Embryonic facial prominence (tissue), 1 donor: ENCODE measurements around the gene DYNLT1.
A peak's percentile ranks its signal among the peaks of the same experiment; 100 is the strongest.
"Not testable (repeated sequence)": the region's sequence is repeated elsewhere in the genome, so short reads cannot be mapped to it uniquely, and the experiment has no call there.

ENCODE experiments used
- DNase-seq: peaks from one replicate; pipeline ENCODE4 v3.0.0-alpha.2; 2016; ENCODE audit errors: extremely low spot score

Gene DYNLT1

DNA sequence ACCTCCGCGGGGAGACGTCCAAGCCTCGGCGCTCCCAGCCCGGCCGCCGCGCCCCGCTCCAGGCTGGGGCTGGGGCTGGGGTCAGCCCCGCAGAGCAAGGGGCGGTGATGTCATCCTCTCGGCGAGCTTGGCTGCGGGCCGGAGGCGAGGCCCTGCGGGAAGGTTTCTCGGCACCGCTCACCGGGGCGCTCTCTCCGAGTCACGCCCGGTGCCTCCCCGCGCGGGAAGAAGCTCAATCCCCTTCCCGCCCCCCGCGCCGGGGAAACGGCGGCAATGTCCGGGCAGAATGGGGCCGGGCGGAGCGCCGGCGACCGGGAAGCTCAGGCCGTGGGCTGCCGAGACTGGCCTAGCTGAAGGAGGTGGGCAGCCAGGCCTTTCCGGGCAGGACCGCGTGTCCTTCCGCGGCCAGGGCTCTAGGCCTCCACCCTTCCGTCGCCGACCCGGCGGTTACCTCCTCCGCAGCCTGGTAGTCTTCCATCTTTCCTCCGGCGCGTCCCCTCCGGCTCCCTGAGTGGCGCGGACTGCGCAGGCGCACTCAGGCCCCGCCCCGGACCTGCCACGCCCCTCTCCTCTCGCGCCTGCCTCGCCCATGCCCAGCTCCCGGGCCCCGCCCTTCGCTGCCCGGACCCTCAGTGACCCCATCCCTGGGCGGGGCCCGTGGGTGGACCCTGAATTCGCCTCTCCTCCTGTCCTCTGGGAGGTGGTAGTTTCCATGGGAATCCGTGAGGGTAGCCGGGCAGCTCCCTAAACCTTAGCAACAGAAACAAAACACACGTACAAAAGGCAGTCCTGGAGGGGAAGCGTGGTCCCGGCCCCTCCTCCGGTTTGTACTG is at the start of gene DYNLT1:
TSS of gene DYNLT1 (minus strand) at position 513 of the 833 bp plus-strand sequence. CDS start at position 478, 35 bp downstream.
- peak; percentile 87 for DNase-seq

DNA sequence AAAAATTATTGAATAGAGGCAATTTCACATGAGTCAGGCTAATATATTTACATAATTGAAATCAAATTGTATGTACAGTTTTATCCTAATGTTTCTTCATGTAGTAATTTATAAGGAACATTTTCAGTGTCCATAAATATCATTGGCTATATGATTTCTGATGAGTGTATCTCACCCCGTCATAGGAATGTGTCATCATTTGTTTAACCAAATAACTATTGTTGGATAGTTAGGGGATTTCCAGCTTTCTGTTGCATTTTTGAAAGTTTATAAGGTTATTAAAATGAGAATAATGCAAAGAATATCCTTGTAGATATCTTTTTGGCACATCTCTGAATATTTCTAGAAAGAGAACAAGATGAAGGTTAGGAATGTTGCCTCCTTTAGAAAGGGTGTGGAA is 44.3 kb upstream of the DYNLT1 start:
- DNase-seq = no peak

DNA sequence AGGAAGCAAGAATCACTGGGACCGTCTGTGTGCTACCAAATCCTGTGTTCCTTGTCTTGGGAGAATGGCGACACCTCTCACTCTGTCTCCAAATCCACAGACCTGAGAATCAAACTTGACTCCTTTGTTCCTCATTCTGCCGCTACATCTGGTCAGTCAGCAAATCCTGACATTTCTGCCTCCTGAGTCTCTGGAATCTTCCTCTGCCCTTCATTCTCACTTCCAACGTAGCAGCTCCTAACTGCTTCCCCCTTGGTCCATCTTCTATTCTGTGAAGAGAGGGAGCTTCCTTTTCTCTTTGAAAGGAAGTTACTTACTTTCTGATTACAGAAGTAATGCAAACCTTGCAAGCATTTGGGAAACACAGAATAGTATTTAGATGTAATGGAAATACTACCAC is 43.0 kb upstream of the DYNLT1 start:
- DNase-seq = no peak

DNA sequence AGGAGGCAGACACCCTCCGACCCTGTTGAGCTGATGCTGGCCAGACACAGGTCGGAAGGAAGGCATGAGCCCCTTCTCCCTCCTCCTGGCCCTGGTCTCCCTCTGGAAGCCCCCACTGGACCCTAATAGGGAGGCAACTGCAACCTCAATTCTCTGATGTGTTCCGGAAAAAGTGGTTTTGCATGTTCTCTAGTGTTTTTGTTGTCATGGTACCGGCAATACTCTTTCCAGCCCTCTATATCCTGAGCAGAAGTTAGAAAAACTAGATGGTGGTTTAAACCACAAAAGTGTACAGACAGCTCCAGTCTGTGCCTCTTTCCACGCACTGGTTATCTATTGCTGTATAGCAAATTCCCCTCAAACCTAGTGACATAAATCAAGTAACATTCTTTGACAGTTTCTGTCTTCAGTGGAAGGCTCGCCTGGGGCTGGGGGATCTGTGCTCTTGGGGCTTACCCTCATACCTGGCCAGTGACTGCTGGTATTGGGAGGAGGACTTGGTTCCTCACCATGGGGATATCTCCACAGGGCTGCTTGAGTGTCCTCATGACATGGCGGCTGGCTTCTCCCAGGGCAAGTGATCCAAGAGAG is 42.3 kb upstream of the DYNLT1 start:
- DNase-seq = no peak

DNA sequence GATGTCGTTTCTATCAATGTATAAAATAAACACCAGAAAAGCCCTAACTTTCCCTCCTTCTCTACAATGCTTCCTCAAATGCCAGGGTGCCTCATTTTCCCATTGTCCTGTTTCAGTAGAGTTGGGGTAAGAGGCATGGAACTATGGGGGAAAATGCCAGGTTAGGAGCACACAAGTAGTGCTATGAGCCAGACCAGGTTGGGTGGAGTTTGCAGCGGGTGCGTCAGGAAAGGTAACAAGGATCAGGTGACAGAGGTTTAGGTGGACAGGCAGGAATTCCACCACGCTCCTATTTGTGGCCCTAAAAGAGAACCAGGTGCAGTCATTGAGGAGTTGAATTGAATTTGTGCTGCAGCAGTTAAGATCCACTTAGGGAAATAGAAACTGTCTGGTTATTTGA is 41.8 kb upstream of the DYNLT1 start:
- no peak for DNase-seq

DNA sequence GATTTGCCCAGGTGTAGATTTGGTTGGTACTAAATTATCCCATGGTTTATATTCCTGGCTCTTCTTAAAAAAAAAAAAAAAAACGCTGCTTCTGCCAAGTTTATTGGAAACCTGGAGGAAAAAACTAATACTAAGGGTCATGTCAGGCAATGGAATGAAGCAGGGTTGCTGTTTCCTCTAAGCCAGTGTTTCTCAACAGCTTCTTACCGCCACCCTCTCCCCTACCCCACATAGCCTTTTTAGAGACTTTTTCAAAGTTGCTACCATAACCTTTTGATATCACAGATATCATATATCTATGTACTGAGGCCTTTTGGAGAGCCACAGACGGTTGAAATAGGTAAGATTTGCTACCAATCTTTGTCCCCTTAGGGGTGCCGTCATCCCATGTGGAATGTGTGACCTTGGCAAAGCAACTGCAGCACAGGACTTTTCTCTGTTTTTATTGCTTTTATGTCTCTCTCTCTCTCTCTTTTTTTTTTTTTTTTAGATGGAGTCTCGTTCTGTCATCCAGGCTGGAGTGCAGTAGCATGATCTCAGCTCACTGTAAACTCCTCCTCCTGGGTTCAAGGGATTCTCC is 40.3 kb upstream of the DYNLT1 start:
- no peak for DNase-seq

DNA sequence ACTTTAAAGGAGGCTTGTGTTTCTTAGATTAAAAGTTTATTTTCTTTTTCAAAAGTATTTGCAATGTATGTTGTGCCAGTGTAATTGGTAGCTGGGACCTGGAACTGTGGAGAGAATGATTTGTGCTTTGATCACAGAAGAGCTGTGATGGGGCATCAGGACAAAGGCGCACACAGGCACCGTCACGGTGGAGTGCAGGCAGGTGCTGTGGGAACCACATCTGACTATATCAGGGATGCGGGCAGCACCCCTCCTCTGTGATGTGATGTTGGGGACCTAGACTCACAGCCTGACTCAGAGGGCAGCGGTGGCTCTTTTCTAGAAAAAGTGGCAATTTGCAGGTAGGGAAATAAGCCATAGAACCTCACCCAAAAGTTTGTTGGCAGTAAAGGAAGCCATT is 39.8 kb upstream of the DYNLT1 start:
- DNase-seq = no peak

- no peak for DNase-seq
Observed at GRCh38 chr6:158680481-158680880, 35.9 kb upstream of the DYNLT1 start.

DNA sequence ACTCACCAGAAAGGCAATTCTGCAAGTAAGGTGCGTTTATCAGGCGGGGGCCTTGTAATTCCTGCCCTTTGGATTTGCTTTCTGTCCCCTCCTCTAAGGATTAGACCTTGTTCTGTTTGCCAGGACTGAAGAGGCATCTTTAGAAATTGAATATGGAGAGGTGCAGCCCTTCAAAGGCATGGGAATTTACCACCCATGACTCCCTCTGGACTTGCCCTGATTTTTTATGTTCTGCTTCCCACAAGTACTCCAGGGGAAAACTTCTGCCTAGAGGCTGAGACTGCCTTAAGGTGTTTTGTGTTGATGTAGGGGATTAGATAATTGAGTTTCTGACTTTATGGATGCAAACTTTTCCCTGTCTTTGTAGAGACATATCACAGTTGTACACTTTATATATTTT is 35.5 kb upstream of the DYNLT1 start:
- no peak for DNase-seq

- DNase-seq = no peak
Observed at GRCh38 chr6:158677906-158678578, 33.5 kb upstream of the DYNLT1 start.

DNA sequence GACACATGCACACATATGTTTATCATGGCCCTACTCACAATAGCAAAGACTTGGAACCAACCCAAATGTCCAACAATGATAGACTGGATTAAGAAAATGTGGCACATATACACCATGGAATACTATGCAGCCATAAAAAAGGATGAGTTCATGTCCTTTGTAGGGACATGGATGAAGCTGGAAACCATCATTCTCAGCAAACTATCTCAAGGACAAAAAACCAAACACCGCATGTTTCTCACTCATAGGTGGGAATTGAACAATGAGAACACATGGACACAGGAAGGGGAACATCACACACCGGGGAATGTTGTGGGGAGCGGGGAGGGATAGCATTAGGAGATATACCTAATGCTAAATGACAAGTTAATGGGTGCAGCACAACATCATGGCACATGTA is 32.6 kb upstream of the DYNLT1 start:
- not testable (repeated sequence) for DNase-seq

DNA sequence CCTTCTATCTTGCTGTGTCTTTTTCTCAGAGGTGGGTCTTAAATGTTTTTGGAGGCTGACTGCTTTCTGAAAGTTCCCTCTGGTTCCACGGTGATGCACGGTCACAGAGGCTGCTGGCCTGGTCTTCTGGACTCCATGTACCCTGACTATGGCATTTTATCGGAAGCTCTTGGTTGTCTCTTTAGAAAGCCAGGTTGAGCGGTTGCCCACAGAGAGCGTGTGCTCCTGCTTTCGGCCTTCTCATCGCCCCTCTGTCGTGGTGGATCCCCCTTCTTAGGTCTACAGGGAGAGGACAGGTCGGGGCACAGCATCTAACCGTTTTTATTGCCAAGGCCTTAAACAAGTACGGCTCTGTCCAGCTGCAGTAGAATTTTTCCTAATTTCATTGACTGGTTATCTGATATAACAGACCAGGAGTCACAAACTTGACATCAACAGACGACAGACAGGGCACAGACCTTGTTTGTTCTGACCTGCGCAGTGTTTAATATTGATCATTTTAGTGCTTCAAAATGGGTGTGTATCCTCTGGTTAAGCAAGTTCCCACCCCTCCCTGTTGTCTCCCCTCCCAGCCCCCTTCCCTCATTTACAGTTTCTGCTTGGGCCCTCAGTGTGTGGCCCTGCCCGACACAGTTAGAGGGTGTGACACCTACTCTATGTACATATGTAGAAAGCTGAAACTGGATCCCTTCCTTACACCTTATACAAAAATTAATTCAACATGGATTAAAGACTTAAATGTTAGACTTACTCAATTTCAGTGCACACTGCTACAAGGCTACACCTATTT is 30.0 kb upstream of the DYNLT1 start:
- DNase-seq = no peak

DNA sequence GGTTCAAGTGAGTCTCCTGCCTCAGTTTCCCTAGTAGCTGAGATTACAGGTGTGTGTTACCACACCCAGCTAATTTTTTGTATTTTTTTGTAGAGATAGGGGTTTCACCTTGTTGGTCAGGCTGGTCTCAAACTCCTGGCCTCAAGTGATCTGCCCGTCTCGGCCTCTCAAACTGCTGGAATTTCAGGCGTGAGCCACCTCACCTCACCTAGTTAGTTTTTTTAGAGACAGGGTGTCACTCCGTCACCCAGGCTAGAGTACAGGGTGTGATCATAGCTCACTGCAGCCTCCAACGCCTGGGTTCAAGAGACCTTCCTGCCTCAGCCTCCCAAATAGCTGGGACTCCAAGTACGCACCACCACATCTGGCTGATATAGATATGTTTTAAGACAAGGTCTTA is 28.2 kb upstream of the DYNLT1 start:
- no peak for DNase-seq

GRCh38 chr6:158672119-158672518 is 27.6 kb upstream of the DYNLT1 start:
- DNase-seq = not testable (repeated sequence)

- no peak for DNase-seq
Observed at GRCh38 chr6:158669145-158670035, 24.8 kb upstream of the DYNLT1 start.

DNA sequence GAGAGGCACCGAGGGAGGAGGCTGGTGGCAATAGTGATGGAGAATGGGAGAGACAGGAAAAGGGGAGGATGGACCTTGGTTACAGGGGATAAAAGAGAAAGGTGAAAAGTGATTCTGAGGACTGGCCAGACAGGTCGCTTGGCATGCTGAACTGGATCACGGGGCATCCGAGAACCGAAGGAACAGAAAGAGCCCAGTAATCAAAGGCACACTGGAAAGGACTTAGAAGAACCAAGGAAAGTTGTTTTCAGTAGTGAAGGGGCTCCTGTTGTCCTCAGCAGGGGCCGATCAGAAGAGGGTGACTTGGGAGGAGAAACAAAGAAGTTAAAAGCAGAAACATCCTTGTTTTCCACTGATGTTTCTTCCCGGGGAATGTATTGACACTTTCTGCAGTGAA is 24.2 kb upstream of the DYNLT1 start:
- DNase-seq = no peak

DNA sequence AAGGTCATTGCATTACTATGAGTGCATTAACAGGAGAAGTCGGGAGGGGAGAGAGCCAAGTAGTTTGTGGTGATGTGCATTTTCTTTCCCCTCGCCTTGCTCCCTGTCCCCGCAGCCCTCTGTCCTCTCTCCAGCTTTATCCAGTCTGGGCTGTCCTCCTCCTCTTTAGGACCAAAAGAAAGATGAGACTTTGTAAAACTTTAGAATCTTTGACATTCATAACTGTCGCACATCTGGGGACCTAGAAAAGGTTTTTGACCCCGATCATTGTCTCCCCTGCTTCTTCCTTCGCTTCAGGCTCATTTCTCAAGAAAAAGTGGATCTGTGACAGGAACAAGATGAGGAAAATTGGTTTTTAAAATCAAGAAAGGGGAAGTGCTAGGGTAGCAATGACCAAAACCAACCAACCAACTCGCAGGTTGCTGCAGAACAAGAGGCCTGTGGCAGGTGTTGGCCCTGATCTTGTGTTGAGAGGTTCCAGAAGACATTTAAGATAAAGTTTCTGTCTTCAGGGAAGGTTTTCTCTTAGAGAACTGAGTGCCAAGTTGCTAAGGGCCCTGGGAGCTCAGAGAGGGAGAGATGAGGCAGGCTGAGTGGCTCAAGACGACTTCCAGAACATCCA is 22.9 kb upstream of the DYNLT1 start:
- DNase-seq = no peak

DNA sequence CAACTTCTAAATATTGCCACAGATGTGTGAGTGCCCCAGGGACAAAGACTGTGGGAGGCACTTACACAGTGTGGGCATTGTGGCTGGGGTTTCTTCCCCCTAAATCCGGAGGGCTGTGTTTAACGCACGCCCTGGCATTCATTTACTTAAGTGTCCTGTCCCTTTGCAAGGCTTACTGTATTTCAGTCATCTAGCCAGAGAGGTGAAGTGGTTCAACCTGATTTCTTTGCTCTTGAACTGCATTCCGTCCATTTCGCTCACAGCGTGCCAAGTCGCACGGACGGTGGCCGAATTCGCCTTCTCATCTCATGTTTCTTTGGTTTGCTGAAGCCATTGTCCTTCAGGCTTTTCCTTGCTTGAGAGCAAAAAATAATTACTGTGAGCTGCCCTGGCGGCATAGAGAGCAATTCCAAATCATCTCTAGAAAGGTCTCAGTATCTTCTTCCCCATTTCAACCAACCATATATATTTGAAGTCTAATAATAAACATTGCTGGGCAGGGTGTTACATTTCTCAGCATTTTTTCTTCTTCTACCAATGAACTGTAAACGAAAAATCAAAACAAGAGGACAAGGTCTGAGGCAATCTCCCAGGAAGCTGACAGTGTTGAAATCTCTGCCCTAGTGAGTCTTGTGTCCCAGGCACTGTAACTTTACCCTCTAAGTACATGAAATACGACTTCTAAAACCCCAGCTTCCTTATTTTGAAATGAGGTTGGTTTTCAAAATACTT is 22.3 kb upstream of the DYNLT1 start:
- DNase-seq = no peak

- DNase-seq = no peak
Observed at GRCh38 chr6:158665332-158665731, 20.8 kb upstream of the DYNLT1 start.
